Embryonic facial prominence (tissue), 1 donor: ENCODE data around the gene NAGLU.
"Not testable (repeated sequence)": the region's sequence is repeated elsewhere in the genome, so short reads cannot be mapped to it uniquely, and the experiment has no call there.

Experiments
- DNase-seq: peaks from one replicate; pipeline ENCODE4 v3.0.0-alpha.2; 2016; ENCODE audit errors: extremely low spot score

Gene NAGLU

GRCh38 chr17:42544874-42545283 lies 8.8 kb downstream of the NAGLU start:
- DNase-seq, result no peak

- not testable (repeated sequence) for DNase-seq
Measured at GRCh38 chr17:42545755-42546505, 9.9 kb downstream of the NAGLU start.

- no peak for DNase-seq
Measured at GRCh38 chr17:42547001-42547461, 11.0 kb downstream of the NAGLU start.

GRCh38 chr17:42547698-42548069 lies 11.6 kb downstream of the NAGLU start:
- no peak for DNase-seq

- DNase-seq, result peak; percentile 47
Measured at GRCh38 chr17:42548070-42548837, 12.2 kb downstream of the NAGLU start.

- DNase-seq, result no peak
Measured at GRCh38 chr17:42548993-42549755, 13.1 kb downstream of the NAGLU start.

- not testable (repeated sequence) for DNase-seq
Measured at GRCh38 chr17:42552736-42553135, 16.7 kb downstream of the NAGLU start, which contains the start of gene HSD17B1. Gene HSD17B1, plus strand, starts transcription at chr17:42552923. Its CDS starts 11 bp downstream, at chr17:42552934.

- no peak for DNase-seq
Measured at GRCh38 chr17:42553161-42553818, 17.2 kb downstream of the NAGLU start.

- no peak for DNase-seq
Measured at GRCh38 chr17:42553866-42554249, 17.8 kb downstream of the NAGLU start.

- DNase-seq, result peak; percentile 74
Measured at GRCh38 chr17:42554250-42555121, 18.4 kb downstream of the NAGLU start.

- DNase-seq, result no peak
Measured at GRCh38 chr17:42555122-42555622, 19.1 kb downstream of the NAGLU start.

GRCh38 chr17:42555961-42556617 lies 20.0 kb downstream of the NAGLU start:
- DNase-seq, result not testable (repeated sequence)

GRCh38 chr17:42559075-42559474 lies 23.0 kb downstream of the NAGLU start:
- no peak for DNase-seq

- DNase-seq, result no peak
Measured at GRCh38 chr17:42560246-42560645, 24.2 kb downstream of the NAGLU start.

- peak; percentile 91 for DNase-seq
Measured at GRCh38 chr17:42561897-42562387, 25.9 kb downstream of the NAGLU start, which contains the start of gene COASY. Gene COASY, plus strand, starts transcription at chr17:42562148. Its CDS starts 475 bp downstream, at chr17:42562623.

GRCh38 chr17:42562388-42563142 lies 26.5 kb downstream of the NAGLU start:
- DNase-seq, result no peak

- DNase-seq, result no peak
Measured at GRCh38 chr17:42563143-42563509, 27.1 kb downstream of the NAGLU start.

- DNase-seq, result no peak
Measured at GRCh38 chr17:42563543-42563942, 27.5 kb downstream of the NAGLU start.

- no peak for DNase-seq
Measured at GRCh38 chr17:42563950-42564349, 27.9 kb downstream of the NAGLU start.
